ENCODE results near the gene CDH4. TPM values are rescaled to one million over a fixed set of nuclear protein-coding genes. Genes with fewer than 3 reads are reported as not detected.

The CDH4 gene
- total and polyA plus RNA-seq, 8 donors = under 0.01 to 2.2 (median 0.11) TPM; not detected in 2

GRCh38 chr20:61443443-61444126 is 191.5 kb downstream of the CDH4 start:
- intact Hi-C loops (cut with DNase I; ENCODE audit: low total_unique reads) = no loop called here
- peak in 1 of 2 donors; percentile 22 for DNase-seq
- Histone ChIP-seq H3K4me1 (no peaks in the 10 kb centered on the region), H3K36me3 (no peaks in the 10 kb centered on the region), H3K27ac (no peak overlapping the region), H3K27me3 (peaks cover 0 to 16% (median 0%) of the 10 kb centered on the region in 3 donors), H3K9me3 (no peaks in the 10 kb centered on the region), H3K4me3 (no peak overlapping the region)
- TF ChIP-seq EP300 (IDR thresholded peaks at IDR 0.05) (no peak), POLR2A (IDR thresholded peaks at IDR 0.05) (no peak), POLR2AphosphoS5 (IDR thresholded peaks at IDR 0.05) (no peak)
- TF ChIP-seq, protein P1, sequence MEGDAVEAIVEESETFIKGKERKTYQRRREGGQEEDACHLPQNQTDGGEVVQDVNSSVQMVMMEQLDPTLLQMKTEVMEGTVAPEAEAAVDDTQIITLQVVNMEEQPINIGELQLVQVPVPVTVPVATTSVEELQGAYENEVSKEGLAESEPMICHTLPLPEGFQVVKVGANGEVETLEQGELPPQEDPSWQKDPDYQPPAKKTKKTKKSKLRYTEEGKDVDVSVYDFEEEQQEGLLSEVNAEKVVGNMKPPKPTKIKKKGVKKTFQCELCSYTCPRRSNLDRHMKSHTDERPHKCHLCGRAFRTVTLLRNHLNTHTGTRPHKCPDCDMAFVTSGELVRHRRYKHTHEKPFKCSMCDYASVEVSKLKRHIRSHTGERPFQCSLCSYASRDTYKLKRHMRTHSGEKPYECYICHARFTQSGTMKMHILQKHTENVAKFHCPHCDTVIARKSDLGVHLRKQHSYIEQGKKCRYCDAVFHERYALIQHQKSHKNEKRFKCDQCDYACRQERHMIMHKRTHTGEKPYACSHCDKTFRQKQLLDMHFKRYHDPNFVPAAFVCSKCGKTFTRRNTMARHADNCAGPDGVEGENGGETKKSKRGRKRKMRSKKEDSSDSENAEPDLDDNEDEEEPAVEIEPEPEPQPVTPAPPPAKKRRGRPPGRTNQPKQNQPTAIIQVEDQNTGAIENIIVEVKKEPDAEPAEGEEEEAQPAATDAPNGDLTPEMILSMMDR (IDR thresholded peaks at IDR 0.05) = no peak
- WGBS, 5 donors = 60 to 74% (median 62%) methylated on average over 12 of the region's 12 CpGs

GRCh38 chr20:61444637-61445036 is 192.6 kb downstream of the CDH4 start:
- no peak for DNase-seq
- 76 to 87% (median 83%) methylated on average over 5 of the region's 5 CpGs for WGBS, 5 donors
- Histone ChIP-seq H3K36me3 (no peaks in the 10 kb centered on the region), H3K4me3 (no peak overlapping the region), H3K4me1 (no peaks in the 10 kb centered on the region), H3K9me3 (no peaks in the 10 kb centered on the region), H3K27me3 (peaks cover 0 to 22% (median 0%) of the 10 kb centered on the region in 3 donors), H3K27ac (no peak overlapping the region)
- TF ChIP-seq, protein P1 (IDR thresholded peaks at IDR 0.05) = no peak
- no peak for TF ChIP-seq POLR2AphosphoS5 (IDR thresholded peaks at IDR 0.05)
- no peak for TF ChIP-seq EP300 (IDR thresholded peaks at IDR 0.05)
- no peak for TF ChIP-seq POLR2A (IDR thresholded peaks at IDR 0.05)
- intact Hi-C loops (cut with DNase I; ENCODE audit: low total_unique reads) = no loop called here

DNA sequence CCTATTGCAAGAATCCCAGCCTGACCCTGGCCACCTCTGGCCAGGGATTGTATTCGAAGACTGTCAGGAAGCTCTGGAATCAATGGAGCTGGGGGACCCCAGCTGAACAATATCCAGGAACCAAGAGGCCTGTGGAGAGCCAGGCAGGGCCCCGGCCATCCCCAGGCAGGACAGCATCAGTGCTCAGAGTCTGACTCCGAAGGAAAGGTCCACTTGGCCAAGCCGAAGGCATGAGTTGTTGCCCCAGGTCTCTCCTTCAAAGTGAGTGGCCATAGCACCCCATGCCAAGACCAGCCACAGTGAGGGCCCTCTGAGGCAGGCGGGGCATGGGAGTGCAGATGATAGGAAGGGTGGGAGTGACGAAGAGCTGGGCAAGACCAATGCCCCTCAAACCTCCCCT is 193.1 kb downstream of the CDH4 start:
- intact Hi-C loops (cut with DNase I; ENCODE audit: low total_unique reads) = no loop called here
- H3K9me3 ChIP-seq = peaks cover 0 to 3% (median 0%) of the 10 kb centered on the region in 4 donors
- no peaks in the 10 kb centered on the region for H3K36me3 ChIP-seq
- 66 to 78% (median 72%) methylated on average over 6 of the region's 6 CpGs for WGBS, 5 donors
- no peak for DNase-seq
- peaks cover 0 to 24% (median 0%) of the 10 kb centered on the region in 3 donors for H3K27me3 ChIP-seq
- no peak overlapping the region for H3K4me3 ChIP-seq
- H3K4me1 ChIP-seq = no peaks in the 10 kb centered on the region
- TF ChIP-seq, protein P1 (IDR thresholded peaks at IDR 0.05) = no peak
- no peak for TF ChIP-seq POLR2AphosphoS5 (IDR thresholded peaks at IDR 0.05)
- TF ChIP-seq POLR2A (IDR thresholded peaks at IDR 0.05) = no peak
- no peak for TF ChIP-seq EP300 (IDR thresholded peaks at IDR 0.05)
- H3K27ac ChIP-seq = no peak overlapping the region

DNA sequence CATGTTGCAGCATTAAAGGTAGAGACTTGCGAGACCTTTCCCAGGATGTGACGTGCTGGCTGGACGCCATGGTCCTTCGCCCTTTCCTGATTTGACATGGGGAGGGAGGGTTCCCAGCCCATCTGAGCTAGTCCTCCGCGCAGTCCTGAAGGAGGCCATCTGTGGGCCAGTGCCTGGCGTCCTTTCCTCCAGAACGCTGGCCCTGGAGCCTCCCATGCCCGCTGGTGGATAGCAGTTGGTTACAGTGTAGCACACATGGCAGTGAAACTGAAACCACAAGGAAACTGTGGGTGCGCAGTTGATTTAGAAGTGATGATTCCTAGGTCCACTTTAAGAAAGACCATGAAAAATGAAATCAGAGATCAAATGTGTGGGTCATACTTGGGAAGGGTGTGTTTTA is 193.7 kb downstream of the CDH4 start:
- DNase-seq = no peak
- Histone ChIP-seq H3K9me3 (peaks cover 0 to 8% (median 0%) of the 10 kb centered on the region in 4 donors), H3K4me3 (no peak overlapping the region), H3K27me3 (peaks cover 0 to 30% (median 0%) of the 10 kb centered on the region in 3 donors), H3K27ac (no peak overlapping the region), H3K4me1 (no peaks in the 10 kb centered on the region), H3K36me3 (no peaks in the 10 kb centered on the region)
- TF ChIP-seq POLR2AphosphoS5 (IDR thresholded peaks at IDR 0.05) (no peak), EP300 (IDR thresholded peaks at IDR 0.05) (no peak), POLR2A (IDR thresholded peaks at IDR 0.05) (no peak)
- TF ChIP-seq, protein P1 (IDR thresholded peaks at IDR 0.05) = no peak
- intact Hi-C loops (cut with DNase I; ENCODE audit: low total_unique reads) = no loop called here
- 87 to 95% (median 89%) methylated on average over 10 of the region's 10 CpGs for WGBS, 5 donors
